ENCODE results near the gene ENHO.
"Not testable (repeated sequence)": the region's sequence is repeated elsewhere in the genome, so short reads cannot be mapped to it uniquely, and the experiment has no call there.

- TF ChIP-seq CTCF (IDR thresholded peaks at IDR 0.05; ENCODE audit: insufficient read depth, low read length, poor library complexity, severe bottlenecking); EZH2phosphoT487 (conservative IDR thresholded peaks at IDR 0.05; ENCODE audit: low read length): not testable (repeated sequence)
Observed at GRCh38 chr9:34482746-34483145, 40.0 kb downstream of the ENHO start.

All from SU-DHL-6 (cell line).